ENCODE data around the gene CBFA2T3.

Gene CBFA2T3

GRCh38 chr16:88974916-88975215 is 2.1 kb downstream of the CBFA2T3 start:
- no peak for DNase-seq

GRCh38 chr16:88974080-88974915 is 2.7 kb downstream of the CBFA2T3 start:
- DNase-seq = no peak

- no peak for DNase-seq
Observed at GRCh38 chr16:88973415-88974050, 3.5 kb downstream of the CBFA2T3 start.

GRCh38 chr16:88973007-88973410 is 4.0 kb downstream of the CBFA2T3 start:
- DNase-seq = no peak

- no peak for DNase-seq
Observed at GRCh38 chr16:88972349-88972748, 4.7 kb downstream of the CBFA2T3 start.

- no peak for DNase-seq
Observed at GRCh38 chr16:88971371-88972097, 5.5 kb downstream of the CBFA2T3 start.

GRCh38 chr16:88970539-88971065 is 6.4 kb downstream of the CBFA2T3 start:
- no peak for DNase-seq

DNA sequence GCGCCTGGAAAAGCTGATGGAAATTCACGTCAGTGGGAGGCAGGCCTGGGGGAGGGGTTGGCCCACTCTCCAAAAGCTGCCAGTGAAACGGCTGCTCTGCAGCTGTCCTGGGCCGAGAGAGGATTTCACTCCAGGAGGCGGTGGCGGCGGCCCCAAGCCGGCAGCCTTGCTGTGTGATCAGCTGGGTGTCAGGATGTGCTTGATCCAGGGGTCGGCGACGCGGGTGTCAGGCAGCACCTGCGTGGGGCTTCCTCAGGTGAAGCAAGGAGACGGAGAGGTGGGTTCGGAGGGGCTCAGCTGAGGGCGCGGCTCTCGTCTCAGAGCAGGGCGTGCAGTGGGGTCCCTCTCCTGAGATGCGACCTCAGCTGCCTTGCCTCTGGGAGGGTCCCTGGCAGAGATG is 7.0 kb downstream of the CBFA2T3 start:
- DNase-seq = no peak

- DNase-seq = no peak
Observed at GRCh38 chr16:88969361-88969831, 7.6 kb downstream of the CBFA2T3 start.

GRCh38 chr16:88968589-88969280 is 8.3 kb downstream of the CBFA2T3 start:
- no peak for DNase-seq

GRCh38 chr16:88967830-88968588 is 9.0 kb downstream of the CBFA2T3 start:
- no peak for DNase-seq

GRCh38 chr16:88966986-88967829 is 9.8 kb downstream of the CBFA2T3 start:
- DNase-seq = no peak

- DNase-seq = no peak
Observed at GRCh38 chr16:88965826-88966480, 11.1 kb downstream of the CBFA2T3 start.

DNA sequence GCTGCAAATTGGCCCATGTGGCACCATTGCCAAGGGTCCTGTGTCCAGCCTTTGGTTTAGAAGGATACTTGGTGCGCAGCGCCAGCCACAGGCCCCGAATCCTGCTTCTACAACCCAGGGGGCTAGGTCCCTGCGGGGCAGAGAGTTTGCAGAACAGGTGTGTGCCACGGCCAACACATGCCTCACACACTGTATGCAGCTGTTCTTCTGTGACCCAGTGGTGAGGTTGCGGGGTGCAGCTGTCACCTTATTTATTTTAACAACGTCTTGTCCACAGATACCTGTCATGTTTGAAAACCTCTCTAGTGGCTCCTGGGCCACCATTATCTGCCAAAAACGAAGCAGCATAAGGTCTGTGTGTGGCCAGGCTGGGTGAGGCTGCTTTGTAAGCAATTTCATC is 11.6 kb downstream of the CBFA2T3 start:
- DNase-seq = no peak

GRCh38 chr16:88964636-88965035 is 12.4 kb downstream of the CBFA2T3 start:
- no peak for DNase-seq

- no peak for DNase-seq
Observed at GRCh38 chr16:88963583-88963982, 13.4 kb downstream of the CBFA2T3 start.

DNA sequence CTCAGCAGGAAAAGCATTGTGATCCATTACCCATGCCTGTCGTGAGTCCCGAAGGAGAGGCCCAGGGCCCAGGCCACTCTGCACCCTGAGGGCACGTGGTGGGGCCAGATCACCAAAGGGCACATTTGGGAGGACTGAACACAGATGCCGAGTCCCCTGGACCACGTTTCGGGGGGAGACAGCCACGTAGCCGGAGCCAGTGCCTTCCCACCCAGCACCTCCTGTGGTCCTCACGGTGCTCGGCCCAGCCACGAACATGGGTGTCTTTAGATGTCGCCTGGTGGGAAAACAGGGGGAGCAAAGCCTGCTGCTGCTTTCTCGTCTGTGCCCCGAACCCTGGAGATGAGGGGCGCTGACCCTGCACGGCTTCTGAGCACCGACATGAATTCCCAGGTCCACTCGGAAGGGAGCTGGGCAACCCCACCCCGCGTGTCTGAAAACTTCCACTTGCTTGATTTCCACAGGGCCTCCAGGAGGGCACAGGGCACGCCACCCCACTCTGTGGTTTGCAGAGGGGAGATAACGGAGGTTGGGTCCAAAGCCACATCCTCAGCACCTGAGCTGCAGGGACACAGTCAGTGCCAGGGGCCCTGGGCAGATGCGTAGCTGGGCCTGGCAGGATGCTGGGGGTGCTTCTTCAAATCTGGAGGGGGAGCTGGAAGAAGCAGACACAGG is 14.4 kb downstream of the CBFA2T3 start:
- DNase-seq = no peak

GRCh38 chr16:88961011-88961410 is 16.0 kb downstream of the CBFA2T3 start:
- no peak for DNase-seq

GRCh38 chr16:88960516-88960915 is 16.5 kb downstream of the CBFA2T3 start:
- no peak for DNase-seq

- no peak for DNase-seq
Observed at GRCh38 chr16:88959022-88959421, 18.0 kb downstream of the CBFA2T3 start.

Measured in cerebellar nuclear complex (tissue), 1 donor.